H1 (cell line): ENCODE data around the gene CBR3. TPM values are rescaled to one million over a fixed set of nuclear protein-coding genes. Genes with fewer than 3 reads are reported as not detected.

ENCODE experiments used
- ATF2 ChIP-seq: IDR thresholded peaks from 2 replicates; pipeline ENCODE4 v1.6.1; 2012; ENCODE audit warnings: low read length, inconsistent platforms
- HDAC2 ChIP-seq, 2 experiments: fragments of 300-600 bp in 1 of 2; sonication (generic) in 1 of 2; IDR thresholded peaks; 2 replicates each; pipeline ENCODE4 v1.6.1; 2011 to 2012; ENCODE audit warnings: low read depth in 2 of 2, low read length in 2 of 2, mild to moderate bottlenecking in 2 of 2, moderate library complexity in 2 of 2, borderline replicate concordance in 1 of 2, inconsistent platforms in 1 of 2
- RXRA ChIP-seq: IDR thresholded peaks from 2 replicates; pipeline ENCODE4 v1.6.1; 2011; ENCODE audit warnings: low read depth, mild to moderate bottlenecking, low read length, moderate library complexity; ENCODE audit not compliant: insufficient read depth
- SIX5 ChIP-seq: IDR thresholded peaks from 2 replicates; pipeline ENCODE4 v1.6.1; 2011; ENCODE audit warnings: mild to moderate bottlenecking, low read depth, low read length
- SP2 ChIP-seq: IDR thresholded peaks from 2 replicates; pipeline ENCODE4 v1.6.1; 2012; ENCODE audit warnings: mild to moderate bottlenecking, low read length, inconsistent platforms
- TEAD4 ChIP-seq: IDR thresholded peaks from 2 replicates; pipeline ENCODE4 v1.6.1; 2012; ENCODE audit warnings: low read depth, low read length, inconsistent platforms, mixed read lengths
- polyA plus RNA-seq, 7 experiments: library from polyadenylated mRNA; depleted of rRNA in 3 of 7; stranded (reverse) in 5 of 7; unstranded in 2 of 7; fragments of >200 nt in 5 of 7; fragments of 200-250 nt in 2 of 7; gene quantifications; 1 replicate in 5 of 7; 2 replicates in 1 of 7; 4 replicates in 1 of 7; pipeline versions ENCODE4 v1.2.1 to v1.2.3, GENCODE V29; 2011 to 2013; ENCODE audit warnings: missing spikeins in 2 of 7, mixed read lengths in 2 of 7
- total RNA-seq: library from RNA; stranded (reverse); fragmentation: NEBNext Ultra II Directional; extraction: Animal tissue kit (Norgen Biotek cat#: 25700); gene quantifications from 2 replicates; pipeline ENCODE4 v1.2.1, GENCODE V29; 2021

Gene CBR3
- total and polyA plus RNA-seq, 2 of the 8 experiments (the other 6 are each of a cell fraction or from before 2014, with no cell fraction given): 1.2 to 4.3 TPM

GRCh38 chr21:36096398-36097290 lies 38.2 kb upstream of the CBR3 start (continued):
- TF ChIP-seq SP2 (no peak), TEAD4 (0 out of 2 replicates have a peak, but pooled peaks have one; percentile 26), HDAC2 (IDR thresholded peaks at IDR 0.05; ENCODE audit: borderline replicate concordance in 1 of 2, low read depth in 2 of 2, low read length in 2 of 2) (peak in 1 of 2 experiments; percentile 28; a peak in 1 of 4 replicates), SIX5 (no peak), ATF2 (no peak), RXRA (no peak)
- TF ChIP-seq, all 59 proteins: peak for 4
